IPS-18c (cell line): ENCODE results near the gene MUC4.
"Not testable (repeated sequence)": the region's sequence is repeated elsewhere in the genome, so short reads cannot be mapped to it uniquely, and the experiment has no call there.

Experiments
- H3K4me3 ChIP-seq: 2 replicates; pipeline ENCODE4 v1.7.0; 2013; ENCODE audit warnings: low read depth, mild to moderate bottlenecking, low read length, moderate library complexity; ENCODE audit not compliant: insufficient read depth
- H3K9me3 ChIP-seq: one replicate; pipeline ENCODE4 v1.6.1; 2013; ENCODE audit warnings: mild to moderate bottlenecking, low read length, moderate library complexity; ENCODE audit not compliant: control insufficient read depth, insufficient read depth

Gene MUC4

DNA sequence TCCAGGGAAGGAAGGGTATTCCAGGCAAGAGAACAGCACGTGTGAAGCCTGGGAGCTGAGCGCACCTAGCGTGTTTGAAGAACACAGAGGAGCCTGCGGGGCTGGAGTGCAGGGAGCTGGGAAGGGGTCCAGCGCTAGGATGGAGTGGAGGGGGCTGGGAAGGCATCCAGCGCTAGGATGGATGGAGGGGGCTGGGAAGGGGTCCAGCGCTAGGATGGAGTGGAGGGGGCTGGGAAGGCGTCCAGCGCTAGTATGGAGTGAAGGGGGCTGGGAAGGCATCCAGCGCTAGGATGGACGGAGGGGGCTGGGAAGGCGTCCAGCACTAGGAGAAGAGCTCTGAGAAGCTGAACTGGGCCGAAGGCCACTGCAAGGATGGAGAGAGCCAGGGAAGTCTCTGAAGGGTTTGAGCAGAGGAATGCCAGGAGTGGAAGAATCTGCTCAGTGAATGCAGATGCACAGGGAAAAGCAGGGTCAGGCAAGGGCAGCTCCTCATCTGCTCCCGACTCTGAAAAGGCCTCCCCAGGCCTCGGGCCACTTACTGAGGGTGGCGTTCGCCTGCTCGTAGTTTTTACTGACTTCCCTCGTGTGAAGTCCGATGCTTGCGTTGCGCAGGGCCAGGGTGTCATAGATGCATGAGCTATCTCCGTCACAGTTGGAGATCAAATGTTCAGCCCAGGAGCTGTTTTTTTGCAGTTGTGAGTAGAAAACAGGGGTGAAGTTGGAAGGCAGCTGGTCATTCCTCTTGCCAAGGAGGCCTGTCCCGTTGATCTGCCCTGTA is 51.2 kb downstream of the MUC4 start:
- H3K9me3 ChIP-seq = no peaks in the 10 kb centered on the region
- no peak overlapping the region for H3K4me3 ChIP-seq

DNA sequence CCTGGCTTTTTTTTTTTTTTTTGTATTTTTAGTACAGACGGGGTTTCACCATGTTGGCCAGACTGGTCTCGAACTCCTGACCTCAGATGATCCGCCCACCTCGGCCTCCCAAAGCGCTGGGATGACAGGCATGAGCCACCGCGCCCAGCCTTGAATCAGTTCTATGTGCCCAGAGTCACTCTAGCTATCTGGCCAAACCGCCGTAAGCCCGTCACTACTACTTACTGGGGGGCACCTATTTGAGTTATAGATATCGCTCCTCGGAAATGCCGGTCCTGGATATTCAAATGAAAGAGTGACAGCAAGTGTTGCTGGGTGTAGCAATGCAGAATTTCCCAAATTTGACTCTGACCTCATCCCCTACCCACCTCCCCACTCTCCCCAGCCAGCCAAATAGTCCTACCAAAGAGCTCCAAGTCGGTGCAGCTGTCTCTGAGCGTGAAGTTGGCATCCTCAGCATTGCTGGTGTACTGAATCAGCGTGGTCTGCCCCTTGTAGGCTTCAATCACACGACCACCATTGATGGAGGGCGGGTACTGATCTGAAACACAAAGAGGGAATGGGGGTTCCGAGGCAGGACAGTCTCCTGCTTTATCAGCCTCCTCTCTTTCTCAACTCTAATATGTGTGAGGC is 52.9 kb downstream of the MUC4 start:
- Histone ChIP-seq H3K4me3 (no peak overlapping the region), H3K9me3 (no peaks in the 10 kb centered on the region)

DNA sequence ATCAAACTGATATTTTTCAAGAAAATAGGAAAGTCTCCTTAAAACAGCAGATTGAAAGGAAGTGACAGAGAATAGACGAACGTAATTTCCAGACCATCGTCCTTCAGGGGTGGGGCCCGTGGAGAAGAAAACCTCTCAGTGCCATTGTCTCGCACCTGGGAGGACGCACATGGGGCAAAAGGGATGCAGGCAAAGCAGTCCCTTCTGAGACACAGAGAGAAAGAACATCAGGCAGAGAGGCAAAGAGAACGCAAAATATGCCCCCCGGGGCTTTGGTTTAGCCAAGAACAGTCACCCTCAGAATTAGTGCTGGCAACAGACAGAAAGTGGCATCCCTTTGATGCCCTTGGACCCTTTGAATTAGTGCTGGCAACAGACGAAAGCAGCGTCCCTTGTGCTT is 53.9 kb downstream of the MUC4 start:
- no peak overlapping the region for H3K4me3 ChIP-seq
- H3K9me3 ChIP-seq = no peaks in the 10 kb centered on the region

DNA sequence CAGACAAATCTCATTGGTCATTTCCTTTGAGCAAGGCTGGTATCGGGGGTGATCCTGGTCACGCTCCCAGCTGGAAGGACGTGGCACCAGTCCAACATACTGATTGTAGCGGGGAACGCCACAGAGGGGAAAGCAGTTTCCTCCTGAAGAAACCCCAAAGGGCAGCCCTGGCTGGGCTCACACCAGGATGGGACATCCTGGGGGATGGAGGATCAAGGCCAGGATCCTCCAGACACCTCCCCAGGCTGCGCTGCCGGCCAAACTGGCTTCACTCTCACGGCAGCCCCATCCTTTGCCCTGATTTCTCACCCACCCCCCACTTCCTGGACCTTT is 54.3 kb downstream of the MUC4 start:
- H3K4me3 ChIP-seq = no peak overlapping the region
- H3K9me3 ChIP-seq = no peaks in the 10 kb centered on the region

DNA sequence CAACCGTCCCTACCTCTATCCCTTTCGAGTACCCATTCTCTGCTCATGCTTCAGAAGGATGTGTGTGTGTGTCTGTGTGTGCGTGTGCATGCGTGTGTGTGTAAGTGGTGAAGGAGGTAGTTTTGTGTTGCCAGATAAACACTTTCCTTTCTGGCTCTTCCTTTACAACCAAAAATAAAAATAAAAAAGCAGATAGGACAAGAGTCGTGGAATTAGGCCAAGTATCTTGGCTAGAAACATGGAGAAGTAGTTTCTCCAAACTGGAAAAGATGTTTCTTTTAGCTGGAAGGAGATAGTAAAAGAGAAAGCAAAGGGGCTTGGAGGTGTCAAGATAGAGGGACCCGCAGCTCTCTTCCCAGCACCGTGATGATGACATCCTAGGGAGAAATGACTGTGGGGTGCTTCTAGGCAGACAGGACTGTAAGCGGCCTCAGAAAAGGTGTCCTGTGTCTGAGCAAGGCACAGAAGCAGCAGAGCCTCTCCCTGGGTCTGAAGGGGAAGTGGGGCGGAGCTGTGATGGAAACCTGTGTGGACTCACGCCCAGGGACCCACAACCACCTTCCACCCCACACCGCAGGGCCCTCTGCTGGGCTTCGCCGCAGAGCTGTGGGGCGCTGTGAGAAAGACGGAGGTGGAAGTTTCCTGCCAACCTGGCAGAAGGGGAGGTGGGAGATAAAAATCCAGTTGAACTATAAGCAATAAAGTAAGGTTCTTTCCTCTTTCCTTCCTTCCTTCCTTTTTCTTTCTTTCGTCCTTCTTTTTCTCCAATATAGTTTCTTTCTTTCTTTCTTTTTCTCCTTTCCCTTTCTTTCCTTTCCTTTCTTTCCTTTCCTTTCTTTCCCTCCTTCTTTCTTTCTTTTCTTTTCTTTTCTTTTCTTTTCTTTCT is 55.7 kb downstream of the MUC4 start:
- Histone ChIP-seq H3K9me3 (no peaks in the 10 kb centered on the region), H3K4me3 (no peak overlapping the region)

DNA sequence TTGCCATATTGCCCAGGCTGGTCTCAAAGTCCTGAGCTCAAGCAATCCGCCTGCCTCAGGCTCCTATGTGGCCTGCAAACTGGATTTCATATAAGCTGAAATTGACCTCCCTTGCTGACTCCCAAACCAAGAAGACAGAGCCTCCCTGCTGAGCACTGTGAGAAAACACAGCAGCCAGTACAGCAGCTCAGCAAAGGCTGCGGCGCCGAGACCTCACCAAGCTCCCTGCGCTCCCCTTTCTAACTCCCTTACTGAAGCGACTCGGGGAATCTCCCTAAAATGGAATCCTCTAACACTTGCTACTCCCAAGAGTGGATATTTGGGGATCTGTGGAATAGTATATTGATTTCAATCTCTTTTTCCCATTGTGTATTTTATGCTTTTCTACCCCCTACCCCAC is 56.3 kb downstream of the MUC4 start:
- H3K9me3 ChIP-seq = no peaks in the 10 kb centered on the region
- no peak overlapping the region for H3K4me3 ChIP-seq

DNA sequence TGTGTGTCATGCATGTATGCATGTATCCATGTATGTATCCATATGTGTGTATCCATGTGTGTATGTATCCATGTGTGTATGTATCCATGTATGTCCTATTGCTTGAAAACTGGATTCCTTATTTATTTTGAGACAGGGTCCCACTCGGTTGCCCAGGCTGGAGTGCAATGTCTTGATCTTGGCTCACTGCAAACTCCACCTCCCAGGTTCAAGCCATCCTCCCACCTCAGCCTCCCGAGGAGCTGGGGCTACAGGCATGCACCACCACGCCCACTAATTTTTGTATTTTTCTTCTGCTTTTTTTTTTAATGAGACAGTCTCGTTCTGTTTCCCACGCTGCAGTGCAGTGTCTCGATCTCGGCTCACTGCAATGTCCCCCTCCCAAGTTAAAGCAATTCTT is 56.8 kb downstream of the MUC4 start:
- Histone ChIP-seq H3K4me3 (no peak overlapping the region), H3K9me3 (no peaks in the 10 kb centered on the region)

DNA sequence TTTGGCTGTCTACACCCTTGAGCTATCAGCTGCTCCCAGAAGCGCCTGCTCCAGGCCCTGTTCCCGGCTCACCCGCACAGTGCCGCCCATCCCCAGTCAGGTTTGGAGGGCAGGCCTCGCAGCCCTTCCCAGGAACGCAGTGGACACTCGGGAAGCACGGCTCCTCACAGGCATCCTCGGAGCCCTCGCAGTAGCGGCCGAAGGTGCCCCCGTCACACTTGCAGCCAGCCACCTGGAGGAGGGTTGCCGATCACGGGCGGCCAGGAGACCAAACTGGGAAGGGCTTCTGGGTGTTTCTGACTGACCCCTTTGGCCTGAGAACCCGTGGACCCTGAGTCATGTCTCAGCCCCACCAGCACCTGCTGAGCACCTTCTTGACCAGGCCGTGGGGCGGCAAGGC is 57.6 kb downstream of the MUC4 start:
- Histone ChIP-seq H3K4me3 (no peak overlapping the region), H3K9me3 (no peaks in the 10 kb centered on the region)

DNA sequence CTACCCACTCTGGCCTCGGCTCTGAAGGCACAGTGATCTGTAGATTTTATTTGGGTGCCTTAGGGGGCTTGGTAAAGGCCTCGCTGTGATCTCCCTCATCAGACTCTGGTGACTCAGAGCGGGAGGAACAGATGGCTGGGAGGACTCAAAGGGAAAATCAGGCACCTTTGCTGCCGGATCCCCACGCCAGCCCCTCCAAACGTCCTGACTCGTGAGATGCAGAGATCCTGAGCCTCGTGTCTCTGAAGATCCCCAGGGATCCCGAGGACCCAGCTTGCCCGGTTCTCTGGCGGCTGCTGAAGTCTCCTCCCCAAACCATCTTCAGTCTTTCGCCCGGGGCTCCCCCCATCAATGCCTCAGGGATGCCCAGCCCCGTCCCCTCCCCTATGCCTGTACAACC is 58.1 kb downstream of the MUC4 start:
- Histone ChIP-seq H3K4me3 (no peak overlapping the region), H3K9me3 (no peaks in the 10 kb centered on the region)

DNA sequence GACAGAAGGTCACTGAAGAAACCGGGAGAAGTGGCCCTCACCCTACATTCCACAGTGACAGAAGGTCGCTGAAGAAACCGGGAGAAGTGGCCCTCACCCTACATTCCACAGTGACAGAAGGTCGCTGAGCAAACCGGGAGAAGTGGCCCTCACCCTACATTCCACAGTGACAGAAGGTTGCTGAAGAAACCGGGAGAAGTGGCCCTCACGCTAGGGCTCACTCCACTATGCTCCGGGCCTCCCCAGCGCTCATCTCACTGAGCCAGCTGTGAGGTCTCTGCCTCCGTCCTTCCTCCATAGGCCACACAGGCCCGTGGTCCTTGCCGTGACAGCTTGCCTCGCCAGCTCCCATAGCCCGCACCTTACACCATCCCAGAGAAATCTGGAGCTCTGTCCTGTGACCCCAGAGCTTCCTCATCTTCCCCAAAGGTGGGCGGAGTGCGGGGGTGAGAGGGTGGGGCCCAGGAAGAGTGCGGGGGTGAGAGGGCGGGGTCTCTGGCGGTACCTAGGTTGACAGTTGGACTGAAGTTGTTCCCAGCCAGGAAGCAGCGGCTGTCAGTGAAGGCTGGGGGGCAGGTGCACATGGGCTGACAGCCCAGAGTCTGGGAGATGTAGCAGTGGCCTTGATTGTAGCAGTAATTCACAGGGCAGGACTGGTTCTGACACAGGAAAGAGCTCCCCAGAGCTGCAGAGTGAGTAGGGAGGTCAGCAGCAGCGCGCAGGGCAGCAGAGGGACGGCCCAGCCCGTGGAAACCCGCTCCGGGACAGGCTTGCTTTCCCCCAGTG is 59.0 kb downstream of the MUC4 start:
- Histone ChIP-seq H3K4me3 (no peak overlapping the region), H3K9me3 (no peaks in the 10 kb centered on the region)

DNA sequence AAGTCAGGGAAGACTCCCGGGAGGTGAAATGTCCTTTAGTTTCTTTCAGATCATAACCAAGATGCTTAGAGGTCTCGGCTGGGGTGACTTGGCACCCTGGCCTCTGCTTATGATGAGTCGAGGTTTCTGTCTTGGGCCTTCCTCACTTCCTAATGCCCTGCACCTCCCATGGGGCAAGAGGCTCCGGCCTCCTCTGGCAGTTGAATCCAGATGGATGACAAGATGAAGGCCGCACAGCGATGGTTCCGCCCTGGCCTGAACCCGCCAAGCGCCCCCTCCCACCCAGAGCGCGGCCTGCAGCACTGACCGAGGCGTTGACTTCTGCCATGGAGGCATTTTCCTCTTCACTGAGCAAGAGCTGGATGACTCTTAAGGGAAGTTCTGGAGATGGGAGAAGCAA is 59.7 kb downstream of the MUC4 start:
- Histone ChIP-seq H3K9me3 (no peaks in the 10 kb centered on the region), H3K4me3 (no peak overlapping the region)

DNA sequence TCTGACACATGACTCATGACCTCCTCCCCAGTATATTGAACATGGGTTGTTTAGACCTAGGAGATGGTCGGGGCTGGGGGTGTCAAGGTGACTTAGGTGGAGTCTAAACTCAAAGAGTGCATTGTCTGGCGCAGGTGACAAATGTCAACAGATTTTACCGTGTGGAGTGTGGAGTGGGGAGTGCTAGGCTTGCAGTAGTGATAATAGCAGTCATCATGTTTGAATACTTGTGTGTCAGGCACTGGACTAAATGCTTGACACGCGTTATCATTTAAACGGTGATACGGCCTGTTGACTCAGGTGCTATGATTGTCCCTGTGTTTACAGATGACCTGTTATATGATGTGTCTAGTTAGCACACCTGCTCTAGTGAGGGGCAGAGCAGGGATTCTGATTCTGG is 60.2 kb downstream of the MUC4 start:
- Histone ChIP-seq H3K9me3 (no peaks in the 10 kb centered on the region), H3K4me3 (no peak overlapping the region)

DNA sequence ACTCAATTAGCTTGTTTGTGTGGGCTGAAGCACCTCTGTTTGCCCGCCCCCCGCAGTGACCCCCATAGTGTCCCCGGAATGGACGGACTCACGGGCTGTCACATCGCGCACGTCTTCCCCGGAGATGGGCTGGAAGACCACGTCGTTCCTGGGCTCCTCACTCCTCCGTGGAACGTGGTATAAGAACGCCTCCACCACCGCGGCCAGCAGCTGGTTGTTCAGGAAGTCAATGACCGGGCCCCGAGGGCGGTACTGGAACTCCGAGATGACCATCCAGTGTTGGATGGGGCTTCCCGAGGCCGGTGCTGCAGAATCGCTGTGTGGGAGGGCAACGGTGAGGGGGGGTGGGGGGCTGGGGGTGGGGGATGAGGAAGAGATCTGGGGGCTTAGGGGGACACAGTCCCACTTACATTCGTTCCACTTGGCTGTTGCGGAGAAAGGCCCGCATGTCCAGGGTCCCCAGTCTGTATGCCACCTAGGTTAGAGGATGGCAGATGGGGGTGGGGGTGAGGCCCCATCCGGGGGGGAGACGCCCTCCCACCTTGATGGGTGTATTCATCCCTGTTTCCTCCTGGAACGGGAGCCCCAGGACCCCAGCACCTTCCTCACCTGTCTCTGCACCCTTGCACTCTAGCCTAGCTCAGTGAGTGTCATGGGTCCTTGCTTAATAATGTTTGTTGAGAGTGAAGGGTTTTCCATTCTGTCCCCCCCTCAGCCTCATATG is 60.8 kb downstream of the MUC4 start:
- Histone ChIP-seq H3K4me3 (no peak overlapping the region), H3K9me3 (no peaks in the 10 kb centered on the region)

DNA sequence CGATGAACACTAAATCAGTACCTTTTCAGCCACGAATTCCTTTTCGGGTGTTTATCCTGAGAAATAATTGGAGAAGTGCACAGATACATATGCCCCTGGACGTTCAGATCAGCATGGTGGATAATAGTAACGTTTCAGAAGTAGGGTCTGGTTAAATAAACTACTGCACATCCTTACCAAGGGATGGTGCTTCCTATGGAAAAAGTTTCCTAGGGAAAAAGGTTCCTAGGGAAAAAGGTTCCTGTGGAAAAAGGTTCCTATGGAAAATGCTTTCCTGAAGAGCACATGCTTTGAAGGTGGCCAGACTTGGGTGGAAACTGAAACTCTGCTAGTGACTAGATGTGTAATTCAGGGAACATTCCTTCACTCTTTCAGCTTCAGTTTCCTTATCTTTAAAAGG is 62.6 kb downstream of the MUC4 start:
- H3K4me3 ChIP-seq, H3K9me3 ChIP-seq: not testable (repeated sequence)

DNA sequence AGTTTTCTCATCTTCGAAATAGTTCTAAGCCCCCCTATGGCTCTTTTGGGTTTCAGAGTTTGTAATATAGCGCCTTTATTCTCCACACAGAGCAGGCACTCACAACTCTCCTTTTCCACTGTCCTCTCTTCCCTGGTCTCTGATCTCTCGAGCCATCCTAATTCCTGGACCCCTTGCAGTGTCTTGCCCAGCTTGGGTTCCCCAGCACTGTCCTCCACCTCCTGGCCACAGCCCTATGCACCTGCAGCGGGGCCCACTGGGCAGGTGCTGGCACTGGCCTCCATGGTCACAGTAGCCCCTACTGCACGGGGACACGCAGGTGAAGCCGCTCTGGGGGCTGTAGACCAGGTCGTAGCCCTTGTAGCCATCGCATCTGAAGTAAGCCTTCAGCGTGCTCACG is 63.1 kb downstream of the MUC4 start:
- Histone ChIP-seq H3K4me3 (no peak overlapping the region), H3K9me3 (no peaks in the 10 kb centered on the region)

DNA sequence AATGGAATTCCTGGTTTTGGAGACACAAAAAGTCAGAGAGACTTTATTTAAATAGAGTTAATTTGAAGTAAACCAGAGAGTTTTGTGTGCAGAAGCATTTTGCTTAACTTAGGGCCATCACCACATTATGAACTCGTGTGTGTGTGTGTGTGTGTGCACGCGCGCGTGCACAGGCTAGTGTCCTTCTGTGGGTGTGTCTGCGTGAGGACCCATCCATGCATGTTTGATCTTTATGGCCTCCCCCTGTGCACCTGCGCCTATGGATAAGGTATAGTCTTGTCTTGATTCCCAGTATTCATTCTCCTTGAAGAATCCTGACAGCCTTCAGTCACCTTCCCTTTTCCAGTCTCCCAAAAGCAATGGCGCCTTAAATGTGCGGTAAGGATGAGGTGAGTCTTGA is 65.0 kb downstream of the MUC4 start:
- Histone ChIP-seq H3K4me3 (no peak overlapping the region), H3K9me3 (no peaks in the 10 kb centered on the region)

DNA sequence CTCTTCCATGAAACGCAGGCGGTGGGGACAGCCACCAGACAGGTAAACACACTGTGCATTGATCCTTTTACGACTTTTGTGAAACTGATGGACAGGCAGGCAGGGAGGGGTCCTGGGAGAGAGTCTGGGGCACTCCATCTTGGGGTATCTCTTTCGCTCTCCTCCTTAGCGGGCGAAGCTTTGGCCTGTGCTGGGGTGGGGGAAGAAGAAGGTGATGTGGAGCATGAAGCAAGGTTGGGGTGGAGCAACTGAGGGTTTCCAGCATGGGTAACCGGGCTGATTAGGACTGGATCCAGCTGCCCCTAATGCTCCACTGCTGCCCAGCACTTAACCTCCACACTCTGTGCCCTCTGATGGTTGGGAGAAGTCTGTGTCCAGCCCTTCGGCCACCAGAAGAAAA is 65.4 kb downstream of the MUC4 start:
- Histone ChIP-seq H3K9me3 (no peaks in the 10 kb centered on the region), H3K4me3 (no peak overlapping the region)
